GM23338 (cell line): Measurements from ENCODE around the gene PCSK1N. TPM values are rescaled to one million over a fixed set of nuclear protein-coding genes. Genes with fewer than 3 reads are reported as not detected.

Source experiments
- CREB1 ChIP-seq: fragments of 250-450 bp; sonication (Bioruptor Pico); IDR thresholded peaks from 2 replicates; pipeline ENCODE4 v1.5.0; 2020; ENCODE audit warnings: low read depth, mild to moderate bottlenecking, moderate library complexity
- EZH2 ChIP-seq: fragments of 200-600 bp; sonication (generic); IDR thresholded peaks from one replicate; pipeline ENCODE4 v1.8.0; 2017; ENCODE audit warnings: antibody characterized with exemption, mild to moderate bottlenecking, low read depth; ENCODE audit not compliant: unreplicated experiment
- polyA plus RNA-seq: library from polyadenylated mRNA; unstranded; fragments of >200 nt; fragmentation: Nextera tagmentation; extraction: Ambion mirVana; gene quantifications from 2 replicates; pipeline ENCODE4 v1.2.1, GENCODE V29; 2016
- total RNA-seq: library from RNA; depleted of rRNA; stranded (reverse); fragments of >200 nt; shearing (Covaris generic); gene quantifications from 2 replicates; pipeline ENCODE4 v1.2.3, GENCODE V29; 2014
- TF ChIP-seq, protein P1 (sequence below): fragments of 250-450 bp; sonication (Bioruptor Pico); IDR thresholded peaks from 2 replicates; pipeline ENCODE4 v1.5.0; 2020; ENCODE audit warnings: mild to moderate bottlenecking, moderate library complexity
- TF ChIP-seq, protein P2 (sequence below): IDR thresholded peaks from 2 replicates; pipeline ENCODE4 v1.6.1; 2016; ENCODE audit warnings: antibody characterized with exemption
- TF ChIP-seq, protein P3 (sequence below): IDR thresholded peaks from one replicate; pipeline ENCODE4 v1.6.1; 2018; ENCODE audit warnings: antibody characterized with exemption; ENCODE audit not compliant: unreplicated experiment

The PCSK1N gene
- total and polyA plus RNA-seq, 2 experiments from 2014 or later: 12.8 to 15.6 TPM

DNA sequence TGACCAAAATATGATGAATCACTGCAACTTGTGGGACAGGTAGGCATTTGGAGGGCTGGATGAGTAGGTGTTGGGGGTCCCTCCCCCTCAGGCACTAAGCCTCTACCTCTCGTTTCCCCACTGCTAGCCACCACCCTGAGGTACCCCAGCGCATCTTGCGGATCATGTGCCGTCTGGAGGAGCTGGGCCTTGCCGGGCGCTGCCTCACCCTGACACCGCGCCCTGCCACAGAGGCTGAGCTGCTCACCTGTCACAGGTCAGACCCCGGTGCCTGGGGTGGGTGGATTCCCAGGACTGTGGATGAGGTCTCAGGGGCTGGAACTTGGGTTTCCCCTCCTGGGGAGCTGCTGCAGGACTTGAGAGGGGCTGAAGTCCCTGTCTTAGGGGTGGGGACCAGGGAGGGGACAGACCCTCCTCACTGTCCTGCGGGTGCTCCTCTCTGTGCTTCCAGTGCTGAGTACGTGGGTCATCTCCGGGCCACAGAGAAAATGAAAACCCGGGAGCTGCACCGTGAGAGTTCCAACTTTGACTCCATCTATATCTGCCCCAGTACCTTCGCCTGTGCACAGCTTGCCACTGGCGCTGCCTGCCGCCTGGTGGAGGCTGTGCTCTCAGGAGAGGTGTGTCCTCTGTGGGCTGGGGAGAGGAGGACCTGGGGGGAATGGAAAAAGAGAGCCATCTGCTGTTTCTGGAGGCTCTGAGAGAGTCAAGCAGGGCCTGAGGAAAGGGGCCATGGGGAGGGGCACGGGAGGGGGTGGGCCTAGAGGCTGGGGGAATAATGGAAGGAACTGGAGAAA is 19.2 kb downstream of the PCSK1N start (continued):
- TF ChIP-seq, protein P1, sequence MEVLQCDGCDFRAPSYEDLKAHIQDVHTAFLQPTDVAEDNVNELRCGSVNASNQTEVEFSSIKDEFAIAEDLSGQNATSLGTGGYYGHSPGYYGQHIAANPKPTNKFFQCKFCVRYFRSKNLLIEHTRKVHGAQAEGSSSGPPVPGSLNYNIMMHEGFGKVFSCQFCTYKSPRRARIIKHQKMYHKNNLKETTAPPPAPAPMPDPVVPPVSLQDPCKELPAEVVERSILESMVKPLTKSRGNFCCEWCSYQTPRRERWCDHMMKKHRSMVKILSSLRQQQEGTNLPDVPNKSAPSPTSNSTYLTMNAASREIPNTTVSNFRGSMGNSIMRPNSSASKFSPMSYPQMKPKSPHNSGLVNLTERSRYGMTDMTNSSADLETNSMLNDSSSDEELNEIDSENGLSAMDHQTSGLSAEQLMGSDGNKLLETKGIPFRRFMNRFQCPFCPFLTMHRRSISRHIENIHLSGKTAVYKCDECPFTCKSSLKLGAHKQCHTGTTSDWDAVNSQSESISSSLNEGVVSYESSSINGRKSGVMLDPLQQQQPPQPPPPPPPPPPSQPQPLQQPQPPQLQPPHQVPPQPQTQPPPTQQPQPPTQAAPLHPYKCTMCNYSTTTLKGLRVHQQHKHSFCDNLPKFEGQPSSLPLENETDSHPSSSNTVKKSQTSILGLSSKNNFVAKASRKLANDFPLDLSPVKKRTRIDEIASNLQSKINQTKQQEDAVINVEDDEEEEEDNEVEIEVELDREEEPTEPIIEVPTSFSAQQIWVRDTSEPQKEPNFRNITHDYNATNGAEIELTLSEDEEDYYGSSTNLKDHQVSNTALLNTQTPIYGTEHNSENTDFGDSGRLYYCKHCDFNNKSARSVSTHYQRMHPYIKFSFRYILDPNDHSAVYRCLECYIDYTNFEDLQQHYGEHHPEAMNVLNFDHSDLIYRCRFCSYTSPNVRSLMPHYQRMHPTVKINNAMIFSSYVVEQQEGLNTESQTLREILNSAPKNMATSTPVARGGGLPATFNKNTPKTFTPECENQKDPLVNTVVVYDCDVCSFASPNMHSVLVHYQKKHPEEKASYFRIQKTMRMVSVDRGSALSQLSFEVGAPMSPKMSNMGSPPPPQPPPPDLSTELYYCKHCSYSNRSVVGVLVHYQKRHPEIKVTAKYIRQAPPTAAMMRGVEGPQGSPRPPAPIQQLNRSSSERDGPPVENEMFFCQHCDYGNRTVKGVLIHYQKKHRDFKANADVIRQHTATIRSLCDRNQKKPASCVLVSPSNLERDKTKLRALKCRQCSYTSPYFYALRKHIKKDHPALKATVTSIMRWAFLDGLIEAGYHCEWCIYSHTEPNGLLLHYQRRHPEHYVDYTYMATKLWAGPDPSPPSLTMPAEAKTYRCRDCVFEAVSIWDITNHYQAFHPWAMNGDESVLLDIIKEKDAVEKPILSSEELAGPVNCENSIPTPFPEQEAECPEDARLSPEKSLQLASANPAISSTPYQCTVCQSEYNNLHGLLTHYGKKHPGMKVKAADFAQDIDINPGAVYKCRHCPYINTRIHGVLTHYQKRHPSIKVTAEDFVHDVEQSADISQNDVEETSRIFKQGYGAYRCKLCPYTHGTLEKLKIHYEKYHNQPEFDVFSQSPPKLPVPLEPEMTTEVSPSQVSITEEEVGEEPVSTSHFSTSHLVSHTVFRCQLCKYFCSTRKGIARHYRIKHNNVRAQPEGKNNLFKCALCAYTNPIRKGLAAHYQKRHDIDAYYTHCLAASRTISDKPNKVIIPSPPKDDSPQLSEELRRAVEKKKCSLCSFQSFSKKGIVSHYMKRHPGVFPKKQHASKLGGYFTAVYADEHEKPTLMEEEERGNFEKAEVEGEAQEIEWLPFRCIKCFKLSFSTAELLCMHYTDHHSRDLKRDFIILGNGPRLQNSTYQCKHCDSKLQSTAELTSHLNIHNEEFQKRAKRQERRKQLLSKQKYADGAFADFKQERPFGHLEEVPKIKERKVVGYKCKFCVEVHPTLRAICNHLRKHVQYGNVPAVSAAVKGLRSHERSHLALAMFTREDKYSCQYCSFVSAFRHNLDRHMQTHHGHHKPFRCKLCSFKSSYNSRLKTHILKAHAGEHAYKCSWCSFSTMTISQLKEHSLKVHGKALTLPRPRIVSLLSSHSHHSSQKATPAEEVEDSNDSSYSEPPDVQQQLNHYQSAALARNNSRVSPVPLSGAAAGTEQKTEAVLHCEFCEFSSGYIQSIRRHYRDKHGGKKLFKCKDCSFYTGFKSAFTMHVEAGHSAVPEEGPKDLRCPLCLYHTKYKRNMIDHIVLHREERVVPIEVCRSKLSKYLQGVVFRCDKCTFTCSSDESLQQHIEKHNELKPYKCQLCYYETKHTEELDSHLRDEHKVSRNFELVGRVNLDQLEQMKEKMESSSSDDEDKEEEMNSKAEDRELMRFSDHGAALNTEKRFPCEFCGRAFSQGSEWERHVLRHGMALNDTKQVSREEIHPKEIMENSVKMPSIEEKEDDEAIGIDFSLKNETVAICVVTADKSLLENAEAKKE (CRISPR knock-in tag): no peak
- TF ChIP-seq, protein P2, sequence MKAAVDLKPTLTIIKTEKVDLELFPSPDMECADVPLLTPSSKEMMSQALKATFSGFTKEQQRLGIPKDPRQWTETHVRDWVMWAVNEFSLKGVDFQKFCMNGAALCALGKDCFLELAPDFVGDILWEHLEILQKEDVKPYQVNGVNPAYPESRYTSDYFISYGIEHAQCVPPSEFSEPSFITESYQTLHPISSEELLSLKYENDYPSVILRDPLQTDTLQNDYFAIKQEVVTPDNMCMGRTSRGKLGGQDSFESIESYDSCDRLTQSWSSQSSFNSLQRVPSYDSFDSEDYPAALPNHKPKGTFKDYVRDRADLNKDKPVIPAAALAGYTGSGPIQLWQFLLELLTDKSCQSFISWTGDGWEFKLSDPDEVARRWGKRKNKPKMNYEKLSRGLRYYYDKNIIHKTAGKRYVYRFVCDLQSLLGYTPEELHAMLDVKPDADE: no peak
- no peak for TF ChIP-seq CREB1 (CRISPR knock-in tag)
- TF ChIP-seq EZH2: no peak
- TF ChIP-seq, protein P3, sequence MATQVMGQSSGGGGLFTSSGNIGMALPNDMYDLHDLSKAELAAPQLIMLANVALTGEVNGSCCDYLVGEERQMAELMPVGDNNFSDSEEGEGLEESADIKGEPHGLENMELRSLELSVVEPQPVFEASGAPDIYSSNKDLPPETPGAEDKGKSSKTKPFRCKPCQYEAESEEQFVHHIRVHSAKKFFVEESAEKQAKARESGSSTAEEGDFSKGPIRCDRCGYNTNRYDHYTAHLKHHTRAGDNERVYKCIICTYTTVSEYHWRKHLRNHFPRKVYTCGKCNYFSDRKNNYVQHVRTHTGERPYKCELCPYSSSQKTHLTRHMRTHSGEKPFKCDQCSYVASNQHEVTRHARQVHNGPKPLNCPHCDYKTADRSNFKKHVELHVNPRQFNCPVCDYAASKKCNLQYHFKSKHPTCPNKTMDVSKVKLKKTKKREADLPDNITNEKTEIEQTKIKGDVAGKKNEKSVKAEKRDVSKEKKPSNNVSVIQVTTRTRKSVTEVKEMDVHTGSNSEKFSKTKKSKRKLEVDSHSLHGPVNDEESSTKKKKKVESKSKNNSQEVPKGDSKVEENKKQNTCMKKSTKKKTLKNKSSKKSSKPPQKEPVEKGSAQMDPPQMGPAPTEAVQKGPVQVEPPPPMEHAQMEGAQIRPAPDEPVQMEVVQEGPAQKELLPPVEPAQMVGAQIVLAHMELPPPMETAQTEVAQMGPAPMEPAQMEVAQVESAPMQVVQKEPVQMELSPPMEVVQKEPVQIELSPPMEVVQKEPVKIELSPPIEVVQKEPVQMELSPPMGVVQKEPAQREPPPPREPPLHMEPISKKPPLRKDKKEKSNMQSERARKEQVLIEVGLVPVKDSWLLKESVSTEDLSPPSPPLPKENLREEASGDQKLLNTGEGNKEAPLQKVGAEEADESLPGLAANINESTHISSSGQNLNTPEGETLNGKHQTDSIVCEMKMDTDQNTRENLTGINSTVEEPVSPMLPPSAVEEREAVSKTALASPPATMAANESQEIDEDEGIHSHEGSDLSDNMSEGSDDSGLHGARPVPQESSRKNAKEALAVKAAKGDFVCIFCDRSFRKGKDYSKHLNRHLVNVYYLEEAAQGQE: no peak
